ENCODE data around the gene CHST5.
"Not testable (repeated sequence)": the region's sequence is repeated elsewhere in the genome, so short reads cannot be mapped to it uniquely, and the experiment has no call there.

Gene CHST5

DNA sequence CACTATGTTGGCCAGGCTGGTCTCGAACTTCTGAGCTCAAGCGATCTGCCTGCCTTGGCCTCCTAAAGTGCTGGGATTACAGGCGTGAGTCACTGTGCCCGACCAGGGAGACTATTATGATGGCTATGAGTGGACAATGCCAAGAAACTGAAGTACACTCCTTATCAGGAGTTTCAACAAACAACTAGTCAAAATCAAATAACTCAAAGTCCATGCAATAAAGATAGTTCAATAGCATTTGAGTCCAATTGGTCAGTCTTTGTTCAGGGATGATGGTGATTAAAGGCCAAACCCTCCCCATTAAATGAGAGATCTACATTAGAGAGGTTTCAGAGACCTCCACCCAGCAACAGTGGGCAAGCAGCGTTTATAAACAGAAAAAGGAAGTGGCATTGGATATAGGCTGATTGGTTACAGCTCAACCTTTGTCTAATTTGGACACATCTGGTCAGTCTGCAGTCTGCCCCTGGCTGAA, 8.0 kb downstream of the CHST5 start:
- H3K4me3 ChIP-seq (replicated peaks; ENCODE audit: low read depth, low read length): no peak overlapping the region
- TF ChIP-seq, protein P1, sequence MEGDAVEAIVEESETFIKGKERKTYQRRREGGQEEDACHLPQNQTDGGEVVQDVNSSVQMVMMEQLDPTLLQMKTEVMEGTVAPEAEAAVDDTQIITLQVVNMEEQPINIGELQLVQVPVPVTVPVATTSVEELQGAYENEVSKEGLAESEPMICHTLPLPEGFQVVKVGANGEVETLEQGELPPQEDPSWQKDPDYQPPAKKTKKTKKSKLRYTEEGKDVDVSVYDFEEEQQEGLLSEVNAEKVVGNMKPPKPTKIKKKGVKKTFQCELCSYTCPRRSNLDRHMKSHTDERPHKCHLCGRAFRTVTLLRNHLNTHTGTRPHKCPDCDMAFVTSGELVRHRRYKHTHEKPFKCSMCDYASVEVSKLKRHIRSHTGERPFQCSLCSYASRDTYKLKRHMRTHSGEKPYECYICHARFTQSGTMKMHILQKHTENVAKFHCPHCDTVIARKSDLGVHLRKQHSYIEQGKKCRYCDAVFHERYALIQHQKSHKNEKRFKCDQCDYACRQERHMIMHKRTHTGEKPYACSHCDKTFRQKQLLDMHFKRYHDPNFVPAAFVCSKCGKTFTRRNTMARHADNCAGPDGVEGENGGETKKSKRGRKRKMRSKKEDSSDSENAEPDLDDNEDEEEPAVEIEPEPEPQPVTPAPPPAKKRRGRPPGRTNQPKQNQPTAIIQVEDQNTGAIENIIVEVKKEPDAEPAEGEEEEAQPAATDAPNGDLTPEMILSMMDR (IDR thresholded peaks at IDR 0.05; ENCODE audit: low read length, missing control alignments): no peak
- DNase-seq (ENCODE audit: low read depth): no peak

DNA sequence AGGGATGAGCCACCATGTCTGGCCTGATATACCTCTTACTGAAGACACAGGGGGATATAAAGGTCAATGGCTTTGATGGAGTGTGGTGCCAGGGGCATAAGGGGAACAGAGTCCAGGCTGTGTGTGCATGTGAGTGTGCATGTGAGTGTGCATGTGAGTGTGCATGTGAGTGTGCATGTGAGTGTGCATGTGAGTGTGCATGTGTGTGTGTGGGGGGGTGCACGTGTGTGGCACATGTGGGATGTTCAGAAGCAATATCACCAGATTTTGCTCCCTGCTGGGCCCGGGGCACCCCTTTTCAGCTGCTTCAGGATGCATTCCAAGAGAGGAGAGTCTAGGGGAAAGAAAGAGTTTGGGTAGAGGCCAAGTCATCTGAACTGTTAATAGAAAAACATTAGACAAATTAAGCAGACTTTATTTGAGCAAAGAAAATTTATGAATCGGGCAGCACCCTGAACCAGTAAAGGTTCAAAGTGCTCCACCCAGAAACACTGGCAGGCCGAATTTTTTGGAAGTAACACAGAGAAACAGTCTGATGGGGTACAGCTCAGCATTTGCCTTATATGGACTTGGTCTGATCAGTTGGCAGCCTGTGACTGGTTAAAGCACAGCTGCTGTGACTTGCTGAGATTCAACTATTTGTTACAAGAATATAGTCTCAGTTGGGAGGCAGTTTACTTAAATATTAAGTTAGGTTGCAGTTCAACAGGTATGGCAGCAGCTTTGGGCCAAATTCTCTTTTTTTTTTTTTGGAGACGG, 9.7 kb downstream of the CHST5 start:
- no peak for DNase-seq (ENCODE audit: low read depth)
- H3K4me3 ChIP-seq (replicated peaks; ENCODE audit: low read depth, low read length): no peak overlapping the region
- TF ChIP-seq, protein P1 (IDR thresholded peaks at IDR 0.05; ENCODE audit: low read length, missing control alignments): no peak

DNA sequence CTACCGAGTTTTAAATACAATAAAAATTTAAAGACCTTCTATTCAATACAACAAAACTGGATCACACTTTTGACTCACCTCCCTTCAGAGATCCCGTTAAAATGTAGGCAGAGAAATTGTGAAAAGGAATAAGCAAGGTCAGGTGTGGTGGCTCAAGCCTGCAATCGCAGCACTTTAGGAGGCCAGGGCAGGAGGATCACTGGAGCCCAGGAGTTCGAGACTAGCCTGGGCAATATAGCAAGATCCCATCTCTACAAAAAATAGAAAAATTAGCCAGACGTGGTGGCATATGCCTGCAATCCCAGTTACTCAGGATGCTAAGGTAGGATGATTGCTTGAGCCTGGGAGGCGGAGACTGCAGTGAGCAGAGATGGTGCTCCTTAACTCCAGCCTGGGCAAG, 16.7 kb downstream of the CHST5 start:
- TF ChIP-seq, protein P1 (IDR thresholded peaks at IDR 0.05; ENCODE audit: low read length, missing control alignments): no peak
- no peak for DNase-seq (ENCODE audit: low read depth)
- H3K4me3 ChIP-seq (replicated peaks; ENCODE audit: low read depth, low read length): no peak overlapping the region

DNA sequence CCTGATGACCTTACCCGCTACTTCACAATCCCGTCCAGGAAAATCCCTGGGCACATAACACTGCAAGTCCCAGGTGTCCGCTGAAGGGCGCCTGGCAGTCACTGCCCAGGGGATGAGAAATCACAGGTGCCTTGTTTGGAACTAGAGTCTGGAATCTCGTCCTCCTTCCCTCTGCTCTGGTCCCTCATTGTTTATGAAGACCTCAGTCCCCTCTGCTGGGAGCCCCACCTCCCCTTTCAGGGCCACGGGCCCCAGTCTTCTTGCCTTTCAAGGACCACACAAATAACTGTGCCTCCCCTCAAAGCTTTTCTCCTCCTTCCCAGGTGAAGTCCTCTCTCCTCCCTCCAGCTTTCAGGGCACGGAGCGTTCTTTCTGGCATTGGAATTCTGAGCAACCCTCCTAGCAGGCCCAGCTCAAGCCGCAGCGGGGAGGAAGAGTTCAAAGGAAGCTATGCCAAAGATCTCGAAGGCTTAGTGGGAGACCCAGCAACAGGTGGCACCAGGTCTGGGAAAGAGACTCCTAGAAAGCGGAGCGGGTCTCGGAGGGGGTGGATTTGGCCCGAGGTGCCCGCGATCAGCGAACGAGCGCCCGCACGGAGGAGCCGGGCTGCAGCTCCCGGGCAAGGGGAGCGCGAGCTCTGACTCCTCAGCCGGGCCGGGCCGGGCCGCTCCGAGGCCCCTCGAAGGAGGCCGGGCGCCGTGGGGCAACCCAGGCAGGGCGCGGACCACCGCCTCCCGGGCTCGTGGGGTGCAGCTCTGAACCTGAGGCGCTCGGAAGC, 19.5 kb downstream of the CHST5 start:
- peak overlapping the region; percentile 80 for H3K4me3 ChIP-seq (replicated peaks; ENCODE audit: low read depth, low read length)
- DNase-seq (ENCODE audit: low read depth): not testable (repeated sequence)

DNA sequence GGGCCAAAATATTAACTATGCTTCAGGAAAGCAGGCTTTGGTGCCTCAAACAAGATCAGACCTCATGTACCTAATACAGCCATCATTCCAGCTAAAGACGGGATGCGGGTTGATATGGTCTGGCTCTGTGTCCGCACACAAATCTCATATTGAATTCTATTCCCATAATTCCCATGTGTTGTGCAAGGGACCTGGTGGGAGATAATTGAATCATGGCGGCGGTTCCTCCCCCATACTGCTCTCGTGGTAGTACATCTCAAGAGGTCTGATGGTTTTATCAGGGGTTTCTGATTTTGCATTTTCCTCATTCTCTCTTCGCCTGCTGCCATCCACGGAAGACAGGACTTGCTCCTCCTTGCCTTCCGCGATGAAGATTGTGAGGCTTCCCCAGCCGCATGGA, 21.6 kb downstream of the CHST5 start:
- H3K4me3 ChIP-seq (replicated peaks; ENCODE audit: low read depth, low read length): no peak overlapping the region
- TF ChIP-seq, protein P1 (IDR thresholded peaks at IDR 0.05; ENCODE audit: low read length, missing control alignments): no peak
- DNase-seq (ENCODE audit: low read depth): no peak

DNA sequence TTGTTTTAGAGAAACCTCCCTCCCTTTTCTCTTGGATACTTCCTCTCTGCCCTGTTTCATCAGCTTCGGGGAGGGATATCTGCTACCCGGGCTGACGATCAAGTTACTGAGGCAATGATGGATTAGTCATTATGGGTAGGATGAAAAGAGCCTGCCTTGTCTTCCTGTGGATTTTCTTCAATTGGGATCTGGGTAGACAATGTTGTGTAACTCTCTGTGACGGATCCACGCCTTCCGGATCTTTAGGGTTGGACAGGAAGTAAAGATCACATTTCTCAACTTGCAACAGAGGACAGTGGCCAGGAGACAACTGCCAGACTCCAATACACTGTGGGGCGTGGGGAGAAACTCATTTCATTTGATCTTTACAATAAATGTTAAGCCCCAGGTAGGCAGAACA, 29.3 kb downstream of the CHST5 start:
- peak; percentile 96 for DNase-seq (ENCODE audit: low read depth)
- no peak overlapping the region for H3K4me3 ChIP-seq (replicated peaks; ENCODE audit: low read depth, low read length)
- TF ChIP-seq, protein P1 (IDR thresholded peaks at IDR 0.05; ENCODE audit: low read length, missing control alignments): no peak

DNA sequence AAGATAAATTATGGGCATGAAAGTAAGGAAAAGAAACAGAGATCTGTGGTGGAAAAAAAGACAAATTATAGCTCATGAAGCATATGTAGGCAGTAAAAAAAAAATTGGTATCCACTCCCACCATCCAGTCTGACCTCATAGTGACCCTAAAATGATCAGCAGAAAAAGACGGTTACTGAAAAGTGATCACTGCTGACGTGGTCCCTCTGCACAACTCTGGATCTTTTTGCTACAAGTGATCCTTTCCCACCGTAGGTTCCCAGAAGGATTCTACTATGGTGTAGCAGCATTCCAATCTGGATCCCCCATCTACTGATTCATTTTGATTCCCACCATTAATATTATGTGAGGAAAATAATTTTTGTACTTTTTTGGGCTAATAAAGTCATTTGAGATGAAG, 29.8 kb downstream of the CHST5 start:
- no peak overlapping the region for H3K4me3 ChIP-seq (replicated peaks; ENCODE audit: low read depth, low read length)
- TF ChIP-seq, protein P1 (IDR thresholded peaks at IDR 0.05; ENCODE audit: low read length, missing control alignments): no peak

More for the DNA sequence above, 29.8 kb downstream of the CHST5 start:
- no peak for DNase-seq (ENCODE audit: low read depth)

Data from fibroblast of pulmonary artery (primary cell).